HG03039 (cell line): ENCODE results near the gene PM20D1.

Source experiments
- ATAC-seq: cut with Tn5 transposase; IDR thresholded peaks from one replicate; pipeline ENCODE4 v1.9.1; 2021; ENCODE audit warnings: mild to moderate bottlenecking, moderate library complexity; ENCODE audit not compliant: unreplicated experiment

Gene PM20D1

GRCh38 chr1:205805082-205805711 lies 44.7 kb downstream of the PM20D1 start:
- ATAC-seq = no peak

- ATAC-seq = no peak
Measured at GRCh38 chr1:205804605-205805004, 45.3 kb downstream of the PM20D1 start.

- ATAC-seq = no peak
Measured at GRCh38 chr1:205803986-205804385, 45.9 kb downstream of the PM20D1 start.

- no peak for ATAC-seq
Measured at GRCh38 chr1:205802060-205802459, 47.9 kb downstream of the PM20D1 start.

- no peak for ATAC-seq
Measured at GRCh38 chr1:205800981-205801703, 48.8 kb downstream of the PM20D1 start.

GRCh38 chr1:205800427-205800826 lies 49.5 kb downstream of the PM20D1 start:
- ATAC-seq = no peak

GRCh38 chr1:205798577-205798976 lies 51.4 kb downstream of the PM20D1 start:
- no peak for ATAC-seq

- no peak for ATAC-seq
Measured at GRCh38 chr1:205797168-205797567, 52.8 kb downstream of the PM20D1 start.

- ATAC-seq = no peak
Measured at GRCh38 chr1:205794011-205794730, 55.8 kb downstream of the PM20D1 start.

- no peak for ATAC-seq
Measured at GRCh38 chr1:205792961-205793673, 56.8 kb downstream of the PM20D1 start.

GRCh38 chr1:205792481-205792881 lies 57.5 kb downstream of the PM20D1 start:
- peak; percentile 53 for ATAC-seq

GRCh38 chr1:205791568-205792180 lies 58.3 kb downstream of the PM20D1 start:
- no peak for ATAC-seq

GRCh38 chr1:205787287-205787916 lies 62.5 kb downstream of the PM20D1 start:
- ATAC-seq = no peak

- no peak for ATAC-seq
Measured at GRCh38 chr1:205786601-205787000, 63.3 kb downstream of the PM20D1 start.

GRCh38 chr1:205785446-205785845 lies 64.5 kb downstream of the PM20D1 start:
- ATAC-seq = no peak

GRCh38 chr1:205783904-205784303 lies 66.0 kb downstream of the PM20D1 start:
- ATAC-seq = no peak

- no peak for ATAC-seq
Measured at GRCh38 chr1:205783433-205783795, 66.5 kb downstream of the PM20D1 start.

GRCh38 chr1:205782627-205783432 lies 67.1 kb downstream of the PM20D1 start:
- ATAC-seq = no peak

GRCh38 chr1:205780335-205780734 lies 69.6 kb downstream of the PM20D1 start:
- no peak for ATAC-seq
